HepG2 (cell line): ENCODE data around the gene PHRF1. TPM values are rescaled to one million over a fixed set of nuclear protein-coding genes. Genes with fewer than 3 reads are reported as not detected.

ENCODE experiments used
- AKAP8 ChIP-seq: sonication (generic); formaldehyde crosslinking; IDR thresholded peaks from 2 replicates; pipeline ENCODE4 v1.5.1; 2020; ENCODE audit warnings: mild to moderate bottlenecking, missing genetic modification reagents
- BCL3 ChIP-seq: sonication (generic); formaldehyde crosslinking; IDR thresholded peaks from 2 replicates; pipeline ENCODE4 v1.5.1; 2020; ENCODE audit warnings: mild to moderate bottlenecking, missing genetic modification reagents, moderate library complexity
- CC2D1A ChIP-seq: sonication (generic); formaldehyde crosslinking; IDR thresholded peaks from 2 replicates; pipeline ENCODE4 v1.8.1; 2023; ENCODE audit warnings: mild to moderate bottlenecking, missing genetic modification reagents
- EEA1 ChIP-seq: sonication (generic); formaldehyde crosslinking; IDR thresholded peaks from 2 replicates; pipeline ENCODE4 v1.5.1; 2020; ENCODE audit warnings: mild to moderate bottlenecking, missing genetic modification reagents, borderline replicate concordance
- JARID2 ChIP-seq: sonication (generic); formaldehyde crosslinking; IDR thresholded peaks from 2 replicates; pipeline ENCODE4 v1.8.1; 2023; ENCODE audit warnings: missing genetic modification reagents, inconsistent platforms; ENCODE audit not compliant: insufficient replicate concordance
- MAFG ChIP-seq: sonication (generic); formaldehyde crosslinking; IDR thresholded peaks from 2 replicates; pipeline ENCODE4 v1.5.1; 2020; ENCODE audit warnings: mild to moderate bottlenecking, missing genetic modification reagents
- MTA3 ChIP-seq: sonication (generic); formaldehyde crosslinking; IDR thresholded peaks from 2 replicates; pipeline ENCODE4 v1.4.0; 2020; ENCODE audit warnings: missing genetic modification reagents
- NR2F1 ChIP-seq, 2 experiments: fragments of 450-650 bp in 1 of 2; formaldehyde crosslinking in 1 of 2; IDR thresholded peaks; 2 replicates each; pipeline versions ENCODE4 v1.5.0 to v1.6.1; 2016 to 2020; ENCODE audit warnings: mild to moderate bottlenecking in 1 of 2, missing compliant biosample characterization in 1 of 2, missing genetic modification reagents in 1 of 2, moderate library complexity in 1 of 2
- NRL ChIP-seq: sonication (generic); formaldehyde crosslinking; IDR thresholded peaks from 2 replicates; pipeline ENCODE4 v1.5.0; 2020; ENCODE audit warnings: missing genetic modification reagents, mild to moderate bottlenecking, moderate library complexity, borderline replicate concordance
- POLR2G ChIP-seq: fragments of 200-400 bp; formaldehyde crosslinking; IDR thresholded peaks from 2 replicates; pipeline ENCODE4 v1.6.1; 2018; ENCODE audit warnings: mild to moderate bottlenecking, low read depth, low read length, moderate library complexity
- SP1 ChIP-seq, 2 experiments: fragments of 450-650 bp in 1 of 2; sonication (generic) in 1 of 2; formaldehyde crosslinking in 1 of 2; IDR thresholded peaks; 2 replicates each; pipeline versions ENCODE4 v1.4.0 to v1.6.1; 2016 to 2020; ENCODE audit warnings: missing genetic modification reagents in 1 of 2
- SP5 ChIP-seq: IDR thresholded peaks from 2 replicates; pipeline ENCODE4 v1.6.1; 2016; ENCODE audit warnings: low read depth, borderline replicate concordance
- TBX3 ChIP-seq: fragments of 450-650 bp; IDR thresholded peaks from 2 replicates; pipeline ENCODE4 v1.6.1; 2017; ENCODE audit warnings: antibody characterized with exemption, mild to moderate bottlenecking, inconsistent platforms, borderline replicate concordance
- TCF7L2 ChIP-seq: IDR thresholded peaks from 2 replicates; pipeline ENCODE4 v1.6.1; 2011; ENCODE audit warnings: mild to moderate bottlenecking, low read depth, low read length, moderate library complexity
- ZFP62 ChIP-seq: sonication (generic); formaldehyde crosslinking; IDR thresholded peaks from 2 replicates; pipeline ENCODE4 v1.4.0; 2020; ENCODE audit warnings: missing genetic modification reagents
- ZNF17 ChIP-seq: sonication (generic); formaldehyde crosslinking; IDR thresholded peaks from 2 replicates; pipeline ENCODE4 v1.5.0; 2020; ENCODE audit warnings: mild to moderate bottlenecking, missing genetic modification reagents
- ZNF260 ChIP-seq: sonication (generic); formaldehyde crosslinking; IDR thresholded peaks from 2 replicates; pipeline ENCODE4 v1.4.0; 2020; ENCODE audit warnings: missing genetic modification reagents, low read depth, mild to moderate bottlenecking, borderline replicate concordance
- ZNF274 ChIP-seq: sonication (generic); formaldehyde crosslinking; IDR thresholded peaks from 2 replicates; pipeline ENCODE4 v1.5.1; 2020; ENCODE audit warnings: mild to moderate bottlenecking, missing genetic modification reagents
- ZNF569 ChIP-seq: sonication (generic); formaldehyde crosslinking; IDR thresholded peaks from 2 replicates; pipeline ENCODE4 v1.5.0; 2020; ENCODE audit warnings: mild to moderate bottlenecking, missing genetic modification reagents, moderate library complexity, borderline replicate concordance
- ZNF678 ChIP-seq: sonication (generic); formaldehyde crosslinking; IDR thresholded peaks from 2 replicates; pipeline ENCODE4 v1.4.0; 2020; ENCODE audit warnings: mild to moderate bottlenecking, missing genetic modification reagents
- ZNF782 ChIP-seq: sonication (generic); formaldehyde crosslinking; IDR thresholded peaks from 2 replicates; pipeline ENCODE4 v1.4.0; 2020; ENCODE audit warnings: missing genetic modification reagents, mild to moderate bottlenecking, borderline replicate concordance
- ZNF878 ChIP-seq: sonication (generic); formaldehyde crosslinking; IDR thresholded peaks from 2 replicates; pipeline ENCODE4 v1.8.1; 2023; ENCODE audit warnings: mild to moderate bottlenecking, missing genetic modification reagents, moderate library complexity
- polyA plus RNA-seq, 8 experiments: library from polyadenylated mRNA; depleted of rRNA in 3 of 8; stranded (reverse) in 7 of 8; unstranded in 1 of 8; fragments of >200 nt; fragmentation: Illumina TruSeq in 4 of 8; extraction: Trizol in 4 of 8; gene quantifications; 2 replicates each; pipeline versions ENCODE4 v1.2.1 to v1.2.3, GENCODE V29; 2011 to 2016; ENCODE audit warnings: low read depth in 4 of 8, missing spikeins in 1 of 8, mixed read lengths in 1 of 8; ENCODE audit not compliant: insufficient read depth in 1 of 8
- total RNA-seq, 5 experiments: library from RNA; depleted of rRNA; stranded (reverse); fragments of >200 nt; fragmentation: Illumina TruSeq; extraction: Trizol; gene quantifications; 2 replicates each; pipeline ENCODE4 v1.2.3, GENCODE V29; 2016; ENCODE audit warnings: low read depth in 1 of 5
- TF ChIP-seq, protein P1 (sequence below): IDR thresholded peaks from 2 replicates; pipeline ENCODE4 v1.6.1; 2012; ENCODE audit warnings: inconsistent platforms
- TF ChIP-seq, protein P2 (sequence below): sonication (generic); formaldehyde crosslinking; IDR thresholded peaks from 2 replicates; pipeline ENCODE4 v1.4.0; 2020; ENCODE audit warnings: mild to moderate bottlenecking, missing genetic modification reagents, borderline replicate concordance

Gene PHRF1
- total and polyA plus RNA-seq, 2 of the 13 experiments (the other 11 are each of a cell fraction or from before 2014, with no cell fraction given) = 8.2 to 16.7 TPM

DNA sequence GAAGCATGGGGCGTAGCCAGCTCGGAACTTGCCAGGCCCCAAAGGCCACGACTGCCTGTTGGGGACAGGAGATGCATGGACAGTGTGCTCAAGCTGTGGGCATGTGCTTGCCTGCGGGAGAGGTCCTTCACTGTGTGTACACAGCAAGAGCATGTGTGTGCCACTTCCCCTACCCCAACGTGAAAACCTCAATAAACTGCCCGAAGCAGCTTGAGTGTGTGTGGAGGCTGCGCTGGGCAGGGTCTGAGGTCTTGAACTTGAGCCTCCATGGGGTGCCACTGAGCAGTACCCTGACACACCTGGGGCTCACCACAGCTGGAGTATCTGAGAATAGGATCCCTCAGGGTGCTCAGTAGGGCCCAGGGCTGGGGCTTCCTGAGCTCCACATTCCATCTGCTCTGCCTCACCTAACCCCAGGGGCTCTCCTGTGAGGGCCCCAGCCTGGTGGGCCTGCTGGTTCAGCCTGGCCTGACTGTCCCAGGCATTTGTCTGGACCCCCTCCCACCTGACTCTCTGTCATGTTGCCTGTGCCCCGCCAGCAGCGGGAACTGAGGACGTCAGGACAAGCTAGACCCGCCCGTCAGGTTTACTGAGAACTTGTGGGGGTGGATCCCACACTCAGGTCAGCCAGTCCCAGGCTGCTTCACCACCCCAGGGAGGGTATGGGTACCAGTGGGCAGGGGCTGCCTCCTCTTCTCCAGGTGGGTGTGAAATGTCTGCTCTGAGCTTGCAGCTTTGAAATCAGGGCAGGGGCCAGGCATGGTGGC lies 12.3 kb upstream of the PHRF1 start (continued):
- no peak for TF ChIP-seq TCF7L2
- no peak for TF ChIP-seq ZNF569 (CRISPR knock-in tag)
- TF ChIP-seq ZNF878 = no peak
- TF ChIP-seq EEA1 = no peak
- no peak for TF ChIP-seq ZNF678 (CRISPR knock-in tag)
- TF ChIP-seq MAFG = no peak
- TF ChIP-seq AKAP8 = peak; percentile 14; the same call in 1 of the 2 replicates
- no peak for TF ChIP-seq ZFP62 (CRISPR knock-in tag)
- TF ChIP-seq ZNF17 = no peak
- TF ChIP-seq ZNF274 (CRISPR knock-in tag) = 0 out of 2 replicates have a peak, but pooled peaks have one; percentile 23
- no peak for TF ChIP-seq JARID2 (CRISPR knock-in tag)
- no peak for TF ChIP-seq NR2F1 (CRISPR knock-in tag; IDR thresholded peaks at IDR 0.05)
- no peak for TF ChIP-seq MTA3
- no peak for TF ChIP-seq TBX3
- TF ChIP-seq ZNF260 = no peak
- TF ChIP-seq ZNF782 (CRISPR knock-in tag) = no peak
- TF ChIP-seq, protein P1, sequence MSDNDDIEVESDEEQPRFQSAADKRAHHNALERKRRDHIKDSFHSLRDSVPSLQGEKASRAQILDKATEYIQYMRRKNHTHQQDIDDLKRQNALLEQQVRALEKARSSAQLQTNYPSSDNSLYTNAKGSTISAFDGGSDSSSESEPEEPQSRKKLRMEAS = no peak
- 0 out of 2 replicates have a peak, but pooled peaks have one; percentile 27 for TF ChIP-seq BCL3 (CRISPR knock-in tag)
- TF ChIP-seq SP5 (CRISPR knock-in tag) = no peak
- TF ChIP-seq NRL (CRISPR knock-in tag) = 0 out of 2 replicates have a peak, but pooled peaks have one; percentile 15
- peak; percentile 52 for TF ChIP-seq POLR2G
- no peak for TF ChIP-seq SP1 (IDR thresholded peaks at IDR 0.05)
- no peak for TF ChIP-seq SP1 (CRISPR knock-in tag; IDR thresholded peaks at IDR 0.05)
- TF ChIP-seq, protein P2, sequence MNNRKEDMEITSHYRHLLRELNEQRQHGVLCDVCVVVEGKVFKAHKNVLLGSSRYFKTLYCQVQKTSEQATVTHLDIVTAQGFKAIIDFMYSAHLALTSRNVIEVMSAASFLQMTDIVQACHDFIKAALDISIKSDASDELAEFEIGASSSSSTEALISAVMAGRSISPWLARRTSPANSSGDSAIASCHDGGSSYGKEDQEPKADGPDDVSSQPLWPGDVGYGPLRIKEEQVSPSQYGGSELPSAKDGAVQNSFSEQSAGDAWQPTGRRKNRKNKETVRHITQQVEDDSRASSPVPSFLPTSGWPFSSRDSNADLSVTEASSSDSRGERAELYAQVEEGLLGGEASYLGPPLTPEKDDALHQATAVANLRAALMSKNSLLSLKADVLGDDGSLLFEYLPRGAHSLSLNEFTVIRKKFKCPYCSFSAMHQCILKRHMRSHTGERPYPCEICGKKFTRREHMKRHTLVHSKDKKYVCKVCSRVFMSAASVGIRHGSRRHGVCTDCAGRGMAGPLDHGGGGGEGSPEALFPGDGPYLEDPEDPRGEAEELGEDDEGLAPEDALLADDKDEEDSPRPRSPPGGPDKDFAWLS (CRISPR knock-in tag) = no peak
- no peak for TF ChIP-seq CC2D1A
